Liver (tissue), 2 donors: ENCODE measurements around the gene IGF2BP1.

ENCODE experiments used
- CTCF ChIP-seq: fragments of 150-350 bp; IDR thresholded peaks from 2 replicates; pipeline ENCODE4 v1.5.1; 2017; ENCODE audit warnings: improper control_type of control experiment, low read depth, low read length; ENCODE audit not compliant: missing input control
- REST ChIP-seq: IDR thresholded peaks from 2 replicates; pipeline ENCODE4 v1.6.1; 2016; ENCODE audit warnings: antibody characterized with exemption, mild to moderate bottlenecking
- YY1 ChIP-seq: IDR thresholded peaks from 2 replicates; pipeline ENCODE4 v1.6.1; 2016; ENCODE audit warnings: antibody characterized with exemption, mild to moderate bottlenecking
- donor health status: healthy.

DNA sequence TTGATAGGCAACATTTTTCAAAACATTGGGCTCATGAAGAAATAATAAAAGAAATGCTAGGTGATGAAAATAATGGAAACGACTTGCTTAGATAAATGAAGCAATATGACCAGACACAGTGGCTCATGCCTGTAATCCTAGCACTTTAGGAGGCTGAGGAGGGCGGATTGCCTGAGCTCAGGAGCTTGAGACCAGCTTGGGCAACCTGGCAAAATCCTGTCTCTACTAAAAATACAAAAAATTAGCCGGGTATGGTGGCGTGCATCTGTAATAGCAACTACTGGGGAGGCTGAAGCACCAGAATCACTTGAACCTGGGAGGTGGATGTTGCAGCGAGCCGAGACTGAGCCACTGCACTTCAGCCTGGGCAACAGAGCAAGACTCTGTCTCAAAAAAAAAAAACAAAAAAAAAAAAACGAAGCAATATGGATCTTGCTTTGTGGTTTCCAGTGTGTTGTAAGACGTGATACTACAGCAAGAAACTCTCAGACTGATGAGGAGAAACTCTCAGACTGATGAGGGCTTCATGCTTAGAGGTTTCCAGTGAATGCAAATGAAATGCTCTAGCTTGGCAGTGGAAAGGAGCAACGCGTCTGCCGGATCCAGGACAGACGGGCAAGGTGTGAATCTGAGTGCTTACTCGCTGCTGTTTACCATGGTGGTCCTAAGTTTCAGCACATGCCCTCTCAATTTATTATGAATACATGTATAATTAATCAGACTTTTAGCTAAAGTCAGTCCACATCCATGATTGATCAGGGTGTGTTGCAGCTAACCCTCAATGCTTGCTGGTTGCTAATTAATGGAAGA, 11.5 kb upstream of the IGF2BP1 start:
- no peak for TF ChIP-seq YY1
- no peak for TF ChIP-seq CTCF
- no peak for TF ChIP-seq REST
